Measurements from ENCODE around the gene SGTB.
"Not testable (repeated sequence)": the region's sequence is repeated elsewhere in the genome, so short reads cannot be mapped to it uniquely, and the experiment has no call there.

The SGTB gene

DNA sequence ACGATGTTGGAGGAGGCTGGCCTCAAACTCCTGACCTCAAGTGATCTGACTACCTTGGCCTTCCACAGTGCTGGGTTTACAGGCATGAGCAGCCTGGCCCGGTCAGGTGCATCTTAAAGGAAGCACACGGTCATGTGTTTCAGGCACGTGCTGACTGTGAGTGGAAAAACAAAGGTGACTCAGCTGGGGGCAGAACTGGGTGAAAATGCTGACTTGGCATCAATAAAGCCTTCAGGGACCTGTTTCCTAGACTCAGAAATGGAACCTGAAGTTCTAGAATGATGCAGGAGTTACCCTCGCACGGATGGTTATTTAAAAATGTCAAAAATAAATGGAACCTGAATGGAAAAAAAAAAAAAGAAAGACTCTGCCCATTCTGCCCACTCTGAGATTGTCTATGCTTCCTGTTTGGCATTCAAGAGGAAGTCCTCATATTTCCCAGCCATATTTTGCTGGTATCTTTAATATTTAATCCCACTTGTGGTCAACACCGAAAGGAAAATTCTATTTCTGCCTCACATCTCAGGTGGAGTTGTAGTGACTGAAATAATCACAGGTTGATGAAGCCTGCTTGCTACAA, 12.4 kb upstream of the SGTB start:
- FAIRE-seq: not testable (repeated sequence)

DNA sequence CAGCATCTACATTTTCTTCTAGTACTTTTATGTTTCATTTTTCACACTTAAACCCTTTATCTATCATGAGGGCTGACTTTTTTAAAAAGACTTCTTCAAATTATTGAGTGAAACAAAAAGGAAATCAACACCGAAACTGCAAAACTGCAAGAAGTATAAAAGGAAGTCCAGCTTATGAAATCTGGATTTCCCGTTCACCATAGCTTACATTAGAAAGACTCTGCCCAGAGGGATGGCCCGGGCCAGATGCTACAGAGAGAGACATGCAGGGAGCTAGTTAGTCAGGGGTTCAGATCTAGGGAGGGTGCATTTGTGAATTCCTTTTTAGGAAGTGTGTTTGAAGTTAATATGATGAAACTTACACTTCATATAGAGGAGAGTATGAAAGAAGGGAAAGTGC, 10.1 kb upstream of the SGTB start:
- not testable (repeated sequence) for FAIRE-seq

DNA sequence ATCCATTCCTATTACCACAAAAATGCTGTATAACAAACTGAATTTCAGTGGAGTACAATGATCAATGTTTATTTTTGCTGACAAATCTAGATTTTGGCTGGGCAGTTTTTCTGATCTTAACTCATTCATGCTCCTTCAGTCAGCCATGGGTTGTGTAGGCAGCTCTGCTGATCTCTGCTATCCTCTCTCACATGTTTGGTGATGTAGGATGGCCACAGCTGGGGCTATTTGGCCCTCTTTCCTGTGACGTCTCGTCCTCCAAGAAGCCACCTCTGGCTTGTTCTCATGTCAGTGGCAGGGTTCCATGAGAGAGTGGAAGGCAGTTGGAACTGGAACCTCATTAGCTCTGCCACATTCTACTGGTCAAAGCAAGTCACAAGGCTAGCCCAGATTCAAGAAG, 9.0 kb upstream of the SGTB start:
- no peak for FAIRE-seq

DNA sequence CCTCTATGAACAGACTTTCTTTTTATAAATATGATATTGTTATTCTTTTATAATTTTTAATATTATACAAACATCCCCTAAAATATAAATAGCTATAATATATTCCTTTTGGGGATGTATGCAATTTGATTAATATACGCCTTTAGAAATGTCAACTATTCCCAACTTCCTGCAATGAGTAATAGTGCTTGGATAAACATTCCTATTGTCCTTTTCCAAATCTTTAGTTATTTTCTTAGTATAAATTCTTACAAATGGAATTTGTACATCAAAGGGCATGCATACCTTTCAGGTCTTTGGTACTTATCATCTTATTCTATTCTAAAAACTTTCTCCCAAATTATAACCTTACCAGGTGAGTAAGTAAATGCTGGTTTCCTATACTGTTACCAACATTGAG, 6.3 kb upstream of the SGTB start:
- no peak for FAIRE-seq

DNA sequence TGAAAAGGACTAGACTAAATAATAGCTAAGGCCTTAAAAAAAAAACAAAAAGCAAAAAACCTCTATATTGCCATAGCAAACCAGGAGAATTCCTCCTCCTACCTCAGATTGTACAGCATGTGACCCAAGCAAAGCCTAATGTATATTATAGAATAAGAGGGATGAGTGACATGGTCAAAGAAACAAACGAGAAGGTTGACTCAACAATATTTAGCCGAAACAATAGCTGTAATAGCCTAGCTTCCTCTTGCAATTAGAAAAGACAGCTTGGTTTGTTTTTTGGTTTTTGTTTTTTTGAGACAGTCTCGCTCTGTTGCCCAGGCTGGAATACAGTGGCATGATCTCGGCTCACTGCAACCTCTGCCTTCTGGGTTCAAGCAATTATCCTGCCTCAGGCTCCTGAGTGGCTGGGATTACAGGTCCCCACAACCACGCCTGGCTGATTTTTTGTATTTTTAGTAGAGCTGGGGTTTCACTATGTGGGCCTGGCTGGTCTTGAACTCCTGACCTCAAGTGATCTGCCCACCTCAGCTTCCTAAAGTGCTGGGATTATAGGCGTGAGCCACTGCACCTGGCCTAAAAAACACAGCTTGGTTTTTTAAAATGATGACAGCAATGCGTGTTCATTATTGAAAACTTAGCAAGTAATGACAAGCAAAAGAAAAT, 5.7 kb upstream of the SGTB start:
- FAIRE-seq: no peak

DNA sequence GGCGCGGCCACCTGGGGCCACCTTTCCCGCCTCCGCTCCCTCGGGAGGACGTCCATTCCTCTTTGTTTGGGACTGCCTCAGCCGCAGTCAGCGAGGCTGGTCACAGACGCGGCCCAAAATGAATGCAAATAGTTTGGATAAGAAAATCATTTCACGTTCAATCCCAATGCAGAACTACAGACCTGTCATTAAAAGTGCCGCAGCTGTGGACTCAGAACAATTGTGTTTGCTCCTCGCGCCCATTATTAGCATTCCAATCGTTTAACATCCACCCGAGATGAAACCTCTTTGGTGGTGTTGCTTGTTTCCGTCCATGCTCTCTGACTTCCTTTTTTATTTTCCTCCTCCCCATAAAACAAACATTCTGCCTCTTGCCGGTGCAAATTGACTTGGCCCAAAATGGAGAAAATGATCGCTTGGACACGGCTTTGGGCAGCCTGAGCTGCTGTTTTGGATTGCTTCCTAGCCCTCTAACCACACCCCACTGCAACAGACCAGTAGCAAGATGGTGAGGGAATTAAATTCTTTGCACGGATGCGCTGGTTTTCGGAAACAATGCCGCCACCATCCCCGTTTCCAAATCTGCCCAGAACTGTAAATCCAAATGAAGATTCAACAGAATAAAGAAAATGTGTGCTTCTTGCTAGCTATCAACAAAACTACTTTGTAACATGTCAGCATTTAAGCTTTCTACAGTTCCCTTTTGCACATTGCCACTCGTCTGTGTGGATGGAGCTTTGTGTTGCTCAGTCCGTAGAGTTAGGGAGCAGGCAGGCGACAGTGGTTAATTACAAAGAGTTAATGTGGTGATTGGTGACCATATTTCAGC, 880 bp upstream of the SGTB start:
- no peak for FAIRE-seq

DNA sequence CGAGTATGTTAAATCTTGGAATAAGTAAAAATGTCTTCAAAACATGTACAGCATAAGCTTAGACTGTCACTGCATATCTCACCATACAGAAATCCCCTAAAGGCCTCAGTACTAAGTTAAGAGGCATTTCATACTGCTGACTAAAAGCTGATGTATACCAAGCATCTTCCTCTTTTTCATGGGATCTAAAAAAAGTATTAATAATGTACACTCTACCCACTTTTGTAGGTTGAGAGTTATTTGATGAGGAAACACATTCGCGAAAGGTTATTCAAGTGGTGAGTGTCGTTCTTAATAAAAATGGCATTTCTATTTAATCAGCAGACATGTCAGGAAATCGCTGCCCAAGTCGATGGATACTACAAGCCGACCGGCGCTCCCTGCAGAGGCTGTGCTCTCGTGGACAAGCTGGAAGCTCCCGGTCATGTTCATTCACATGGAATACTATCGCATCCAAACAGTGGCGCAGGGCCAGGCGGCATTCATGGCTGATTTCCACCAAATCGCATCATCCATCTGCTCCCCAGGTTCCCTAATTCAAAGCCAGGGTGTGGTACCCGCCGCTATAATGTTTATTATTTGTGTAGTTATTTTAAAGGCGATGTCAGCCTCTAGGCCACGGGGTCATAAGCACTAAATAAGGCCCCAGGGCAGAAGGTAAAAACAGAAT, 724 bp downstream of the SGTB start:
- no peak for FAIRE-seq

DNA sequence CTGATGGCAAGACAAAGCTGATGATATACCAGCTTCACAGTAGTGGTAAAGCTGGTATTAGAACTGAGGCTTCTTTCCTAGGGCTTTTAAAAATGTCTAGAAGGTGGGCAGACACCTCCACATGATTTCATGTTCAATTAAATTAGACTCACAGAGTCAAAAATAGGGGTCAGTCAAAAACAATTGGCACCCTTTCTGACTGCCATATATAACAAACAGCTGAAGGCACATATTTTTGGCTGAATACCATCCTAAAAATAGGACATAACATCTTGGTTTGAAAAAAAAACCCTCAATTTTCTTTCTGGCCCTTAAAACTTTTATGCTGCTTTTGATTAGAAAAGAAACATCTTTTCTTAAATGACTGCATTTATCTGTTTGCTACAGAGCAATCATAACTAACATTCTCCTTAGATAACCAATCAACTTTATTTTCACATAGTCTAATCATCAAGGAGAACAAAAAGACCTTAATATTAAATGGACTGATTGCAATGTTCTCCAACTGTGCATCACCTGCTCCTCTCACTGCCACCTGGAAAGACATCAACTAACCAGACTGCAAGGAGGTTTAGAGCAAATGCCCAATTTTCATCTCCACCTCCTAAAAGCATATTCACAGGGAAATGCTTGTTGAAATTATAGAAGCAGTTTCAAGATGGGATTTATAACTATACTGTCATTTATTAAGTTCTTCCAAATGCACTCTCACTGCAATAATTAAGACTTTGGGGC, 3.2 kb downstream of the SGTB start:
- no peak for FAIRE-seq

DNA sequence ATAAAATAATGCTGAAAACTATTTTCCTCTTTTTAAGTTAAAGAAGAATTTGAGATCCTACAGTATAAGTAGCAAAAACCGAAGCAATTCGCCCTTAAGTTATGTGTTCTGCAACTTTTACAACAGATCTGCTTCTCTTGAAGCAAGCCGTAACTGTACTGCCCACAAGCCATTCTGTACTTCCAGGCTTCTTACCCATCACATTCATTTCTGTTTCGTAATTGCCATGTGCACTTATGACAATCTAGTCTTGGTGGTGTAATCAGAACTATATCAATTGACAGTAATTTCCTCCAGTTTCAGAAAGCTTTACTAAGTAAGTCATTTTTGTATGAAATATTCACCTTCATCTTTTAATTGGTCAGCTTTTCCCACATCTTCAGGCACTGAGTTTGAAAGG, 13.8 kb downstream of the SGTB start:
- no peak for FAIRE-seq

DNA sequence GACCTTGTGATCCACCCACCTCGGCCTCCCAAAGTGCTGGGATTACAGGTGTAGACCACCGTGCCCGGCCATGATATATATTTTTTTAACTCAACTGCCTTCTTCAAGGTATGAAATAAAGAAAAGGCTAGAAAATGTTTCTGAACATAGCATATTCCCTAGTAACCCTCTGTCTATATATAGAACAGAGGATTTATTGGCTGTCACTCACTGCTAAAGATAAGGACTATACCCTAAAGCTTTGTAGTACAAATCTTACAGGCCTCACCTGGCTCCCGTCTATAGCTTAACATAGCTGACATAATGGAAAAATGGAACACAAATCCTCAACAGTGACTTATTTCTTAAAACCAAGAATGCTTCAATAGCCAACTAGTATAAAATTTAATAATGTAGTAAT, 14.2 kb downstream of the SGTB start:
- no peak for FAIRE-seq

DNA sequence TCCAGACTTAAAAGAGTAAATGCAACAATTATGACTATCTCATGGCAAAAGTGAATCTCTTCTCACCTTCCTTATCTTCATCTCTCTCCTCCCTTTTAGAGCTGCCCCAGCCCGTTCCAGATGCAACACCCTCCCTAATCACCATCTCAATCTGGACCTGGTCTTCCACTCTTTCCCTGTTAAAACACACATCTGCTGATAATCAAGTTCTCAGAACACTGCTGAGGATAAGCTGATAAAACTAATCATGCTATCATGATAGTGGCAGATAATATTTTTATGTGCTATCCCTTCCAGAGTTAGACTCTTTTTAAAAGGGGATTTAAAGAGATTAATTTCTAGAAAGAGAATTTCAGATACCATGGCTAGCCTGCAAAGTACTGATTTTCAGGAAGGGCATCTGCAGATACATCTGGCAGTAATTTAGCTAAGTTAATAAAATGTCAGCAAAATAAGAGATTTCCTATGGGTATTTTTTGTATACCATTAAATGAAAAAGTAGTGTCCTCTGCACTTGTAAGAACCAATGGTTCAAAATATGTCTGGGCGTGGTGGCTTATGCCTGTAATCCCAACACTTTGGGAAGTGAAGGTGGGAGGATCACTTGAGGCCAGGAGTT, 17.2 kb downstream of the SGTB start:
- no peak for FAIRE-seq

DNA sequence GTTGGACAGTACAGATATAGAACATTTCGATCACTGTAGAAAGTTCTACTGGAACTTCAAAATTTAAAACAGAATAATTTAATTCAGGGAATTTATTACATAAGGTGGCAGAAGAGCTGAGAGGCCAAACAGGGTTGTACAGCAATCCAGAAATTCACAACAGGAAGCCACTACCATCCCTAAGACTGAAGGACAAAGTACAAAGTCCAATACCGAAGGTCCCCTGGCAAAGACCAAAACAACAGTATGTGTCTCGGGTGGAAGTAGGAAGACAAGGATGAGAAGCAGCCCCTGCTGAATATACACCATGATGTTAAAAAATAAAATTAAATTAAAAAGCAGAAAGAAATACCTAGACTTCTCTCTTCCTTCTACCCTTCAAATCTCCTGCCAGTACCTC, 19.9 kb downstream of the SGTB start:
- FAIRE-seq: no peak

DNA sequence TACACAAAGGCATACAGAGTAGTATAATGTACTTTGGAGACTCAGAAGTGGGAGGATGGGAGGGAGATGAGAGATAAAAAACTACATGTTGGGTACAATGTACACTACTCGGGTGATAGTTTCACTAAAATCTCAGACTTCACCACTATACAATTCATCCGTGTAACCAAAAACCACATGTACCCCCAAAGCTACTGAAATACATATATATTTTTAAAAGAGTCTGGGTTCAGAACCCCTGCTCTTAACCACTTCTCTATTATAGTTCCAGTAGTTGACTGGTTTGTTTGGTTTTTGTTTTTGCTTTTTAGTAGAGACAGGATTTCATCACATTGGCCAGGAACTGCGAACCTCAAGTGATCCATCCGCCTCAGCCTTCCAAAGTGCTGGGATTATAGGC, 22.6 kb downstream of the SGTB start:
- FAIRE-seq: no peak

DNA sequence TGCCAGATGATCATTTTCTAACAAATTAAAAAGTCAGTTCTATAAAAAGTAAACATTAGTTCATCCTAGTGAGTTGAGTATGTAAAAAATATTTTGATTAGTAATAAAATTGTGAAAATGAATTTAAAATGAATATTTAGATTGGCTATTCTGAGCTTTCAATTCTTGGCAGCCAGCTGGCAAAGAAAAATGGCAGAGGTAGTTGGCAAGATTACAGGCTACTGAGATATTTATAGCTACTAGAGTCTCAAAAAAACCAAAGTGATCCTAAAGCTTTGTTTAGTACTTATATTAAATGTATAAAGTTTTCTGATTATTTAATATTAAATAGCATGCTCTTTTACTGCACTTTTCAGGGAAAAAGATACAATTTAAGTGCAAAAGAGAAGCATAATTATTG, 25.0 kb downstream of the SGTB start:
- no peak for FAIRE-seq

DNA sequence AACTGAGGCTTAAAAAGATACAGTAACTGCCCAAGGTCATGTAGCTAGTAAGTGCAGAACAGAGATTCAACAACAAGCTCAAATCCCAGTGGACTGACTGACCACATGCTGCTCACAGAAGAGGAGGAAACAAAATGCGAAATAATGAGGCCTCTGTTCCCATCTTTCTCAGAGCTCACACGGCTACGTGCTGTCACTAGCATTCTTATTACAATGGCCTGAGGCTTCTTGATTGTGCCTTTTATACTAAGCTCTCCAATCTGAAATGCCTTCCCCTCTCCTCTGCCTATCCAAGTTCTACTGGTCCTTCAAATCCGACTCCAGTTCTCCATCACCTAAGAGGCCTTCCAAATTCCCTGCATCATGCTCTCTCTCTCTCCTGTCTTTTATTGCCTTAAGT, 26.0 kb downstream of the SGTB start:
- no peak for FAIRE-seq

DNA sequence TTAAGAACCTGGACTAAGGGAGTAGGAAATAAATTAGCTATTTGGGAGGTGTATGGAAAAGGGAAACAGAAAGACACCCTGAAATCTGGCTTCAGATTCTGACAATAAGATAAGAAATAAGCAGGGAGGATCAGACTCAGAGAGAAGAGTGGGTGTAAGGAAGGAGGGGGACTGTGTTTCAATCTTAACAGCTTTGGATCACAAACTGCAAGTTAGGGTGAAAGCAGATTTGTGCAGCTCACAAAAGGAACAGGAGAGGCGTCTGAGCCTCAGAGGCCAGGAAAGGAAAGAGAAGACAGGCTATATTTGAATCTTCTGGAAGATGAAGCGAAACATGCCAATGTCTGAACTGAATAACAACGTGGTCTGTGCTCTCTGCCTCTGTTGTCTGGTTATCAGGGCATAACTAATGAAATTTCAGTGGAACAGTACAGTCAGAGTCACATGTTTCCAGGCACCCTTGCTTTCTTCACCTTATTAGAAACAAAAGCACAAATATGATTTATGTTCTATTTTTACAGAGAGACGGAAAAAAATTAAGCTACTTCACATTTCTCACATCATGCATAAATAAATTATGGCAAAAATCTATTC, 26.6 kb downstream of the SGTB start:
- FAIRE-seq: no peak

DNA sequence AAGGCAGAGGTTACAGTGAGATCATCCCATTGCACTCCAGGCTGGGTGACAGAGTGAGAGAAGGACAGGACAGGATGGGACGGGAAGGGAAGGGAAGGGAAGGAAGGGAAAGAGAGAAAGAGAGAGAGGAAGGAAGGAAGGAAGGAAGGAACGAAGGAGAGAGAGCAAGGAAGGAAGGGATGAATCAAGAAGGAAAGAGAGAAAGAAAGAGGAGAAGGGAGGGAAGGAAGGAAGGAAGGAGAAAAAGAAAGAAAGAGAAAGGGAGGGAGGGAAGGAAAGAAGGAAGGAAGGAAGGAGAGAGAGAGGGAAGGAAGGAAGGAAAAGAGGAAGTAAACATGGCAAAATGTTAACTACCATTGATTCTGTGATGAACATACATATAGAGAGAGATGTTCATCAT, 28.8 kb downstream of the SGTB start:
- FAIRE-seq: no peak

DNA sequence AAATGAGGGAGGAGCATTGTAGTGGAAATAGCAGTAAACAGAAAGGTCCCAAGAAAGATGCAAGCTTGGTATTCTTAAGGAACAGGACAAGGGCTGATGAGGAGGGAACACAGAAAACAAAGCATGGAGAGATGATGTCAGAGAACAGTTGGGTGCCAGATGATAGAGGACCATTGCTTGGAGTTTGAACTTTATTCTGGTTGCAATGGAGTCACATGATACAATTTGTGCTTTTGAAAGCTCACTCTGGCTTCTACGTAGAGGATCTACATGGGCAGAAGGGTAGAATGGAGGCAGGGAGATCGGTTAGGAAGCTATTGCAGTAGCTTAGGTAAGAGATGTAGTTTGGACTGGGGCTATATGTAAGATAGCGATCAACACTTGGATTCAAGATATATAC, 39.8 kb downstream of the SGTB start:
- FAIRE-seq: no peak

DNA sequence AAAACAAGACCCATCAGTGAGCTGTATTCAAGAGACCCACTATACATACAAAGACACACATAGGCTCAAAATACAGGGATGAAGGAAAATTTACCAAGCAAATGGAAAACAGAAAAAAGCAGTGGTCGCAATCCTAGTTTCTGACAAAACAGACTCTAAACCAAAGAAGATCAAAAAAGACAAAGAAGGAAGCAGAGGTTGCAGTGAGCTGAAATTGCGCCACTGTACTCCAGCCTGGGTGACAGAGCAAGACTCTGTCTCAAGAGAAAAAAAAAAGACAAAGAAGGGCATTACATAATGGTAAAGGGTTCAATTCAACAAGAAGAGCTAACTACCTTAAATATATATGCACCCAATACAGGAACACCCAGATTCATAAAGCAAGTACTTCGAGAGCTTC, 45.9 kb downstream of the SGTB start:
- not testable (repeated sequence) for FAIRE-seq

DNA sequence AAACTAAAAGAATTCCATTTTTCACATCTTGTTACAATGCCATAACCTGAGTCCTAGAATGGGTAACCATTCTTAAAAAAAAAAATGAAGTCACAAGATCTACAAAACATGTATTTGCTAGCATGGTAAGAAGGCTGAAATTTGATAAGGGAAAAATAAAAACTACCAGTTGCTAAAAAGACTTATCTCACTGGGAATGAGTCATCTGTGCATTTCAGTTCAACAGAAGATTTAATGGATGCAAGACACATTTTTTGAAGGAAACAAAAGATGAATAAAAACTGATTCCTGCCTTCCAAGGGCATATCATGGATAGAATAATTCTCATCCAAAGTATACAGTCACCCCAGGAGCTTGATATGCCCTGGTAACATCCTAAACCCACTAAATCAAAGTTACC, 47.2 kb downstream of the SGTB start:
- FAIRE-seq: no peak

DNA sequence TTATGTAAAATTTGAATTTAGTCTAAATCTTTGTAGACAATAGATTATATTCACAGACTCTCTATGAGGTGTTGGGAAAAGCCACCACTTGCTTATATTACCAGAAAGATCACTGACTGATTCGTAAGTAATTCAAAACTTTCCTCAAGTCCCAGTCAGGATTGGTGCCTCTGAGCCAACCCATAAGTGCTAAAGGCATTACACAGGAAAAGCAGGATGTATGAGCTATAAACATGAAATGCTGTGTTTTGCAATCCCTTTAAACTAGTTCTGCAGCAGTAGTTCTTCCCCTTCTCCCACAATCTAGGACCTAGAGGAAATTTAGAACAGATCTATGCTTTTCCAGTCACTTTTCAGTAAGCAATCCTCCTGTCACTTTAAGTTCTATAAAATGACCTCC, 49.1 kb downstream of the SGTB start:
- no peak for FAIRE-seq

DNA sequence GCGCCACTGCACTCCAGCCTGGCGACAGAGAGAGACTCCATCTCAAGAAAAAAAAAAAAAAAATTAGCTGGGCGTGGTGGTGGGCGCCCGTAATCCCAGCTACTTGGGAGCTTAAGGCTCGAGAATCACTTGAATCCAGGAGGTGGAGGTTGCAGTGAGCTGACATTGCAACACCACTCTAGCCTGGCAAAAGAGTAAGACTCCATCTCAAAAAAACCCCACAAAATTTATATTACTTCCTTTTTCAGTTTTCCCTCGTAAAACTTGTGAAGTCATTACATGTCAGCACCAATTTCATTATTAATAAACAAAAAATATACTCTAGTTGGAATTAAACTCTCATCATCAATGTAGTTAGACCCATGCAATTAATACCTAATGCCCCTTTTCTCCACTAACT, 53.2 kb downstream of the SGTB start:
- no peak for FAIRE-seq

All from TTC549 (cell line).